Measurements from ENCODE around the gene TTC38. TPM values are rescaled to one million over a fixed set of nuclear protein-coding genes. Genes with fewer than 3 reads are reported as not detected.

The TTC38 gene
- total RNA-seq, 1 experiment from 2014 or later: 15.3 TPM

GRCh38 chr22:46278656-46279645 lies 11.1 kb downstream of the TTC38 start:
- no peak for DNase-seq (ENCODE audit: low spot score)

GRCh38 chr22:46280063-46280817 lies 12.4 kb downstream of the TTC38 start:
- no peak for DNase-seq (ENCODE audit: low spot score)

GRCh38 chr22:46280999-46281623 lies 13.3 kb downstream of the TTC38 start:
- no peak for DNase-seq (ENCODE audit: low spot score)

- no peak for DNase-seq (ENCODE audit: low spot score)
Observed at GRCh38 chr22:46281866-46282678, 14.3 kb downstream of the TTC38 start.

DNA sequence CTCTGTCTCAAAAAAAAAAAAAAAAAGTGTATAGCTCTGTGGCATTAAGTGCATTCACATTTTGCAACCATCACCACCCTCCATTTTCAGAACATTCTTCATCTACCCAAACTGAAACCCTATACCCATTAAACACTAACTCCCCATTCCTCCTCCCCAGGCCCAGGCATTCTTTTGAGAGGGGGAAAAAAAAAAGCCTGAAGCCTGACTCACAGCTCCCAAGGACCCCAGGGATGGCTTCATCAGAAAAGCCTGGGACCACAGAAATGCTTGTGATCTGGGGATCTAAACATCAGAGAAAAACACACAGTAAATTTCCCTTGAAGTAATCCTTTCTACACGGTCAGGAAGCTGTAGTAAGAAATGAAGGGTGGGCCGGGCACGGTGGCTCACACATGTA lies 18.2 kb downstream of the TTC38 start:
- DNase-seq (ENCODE audit: low spot score): no peak

DNA sequence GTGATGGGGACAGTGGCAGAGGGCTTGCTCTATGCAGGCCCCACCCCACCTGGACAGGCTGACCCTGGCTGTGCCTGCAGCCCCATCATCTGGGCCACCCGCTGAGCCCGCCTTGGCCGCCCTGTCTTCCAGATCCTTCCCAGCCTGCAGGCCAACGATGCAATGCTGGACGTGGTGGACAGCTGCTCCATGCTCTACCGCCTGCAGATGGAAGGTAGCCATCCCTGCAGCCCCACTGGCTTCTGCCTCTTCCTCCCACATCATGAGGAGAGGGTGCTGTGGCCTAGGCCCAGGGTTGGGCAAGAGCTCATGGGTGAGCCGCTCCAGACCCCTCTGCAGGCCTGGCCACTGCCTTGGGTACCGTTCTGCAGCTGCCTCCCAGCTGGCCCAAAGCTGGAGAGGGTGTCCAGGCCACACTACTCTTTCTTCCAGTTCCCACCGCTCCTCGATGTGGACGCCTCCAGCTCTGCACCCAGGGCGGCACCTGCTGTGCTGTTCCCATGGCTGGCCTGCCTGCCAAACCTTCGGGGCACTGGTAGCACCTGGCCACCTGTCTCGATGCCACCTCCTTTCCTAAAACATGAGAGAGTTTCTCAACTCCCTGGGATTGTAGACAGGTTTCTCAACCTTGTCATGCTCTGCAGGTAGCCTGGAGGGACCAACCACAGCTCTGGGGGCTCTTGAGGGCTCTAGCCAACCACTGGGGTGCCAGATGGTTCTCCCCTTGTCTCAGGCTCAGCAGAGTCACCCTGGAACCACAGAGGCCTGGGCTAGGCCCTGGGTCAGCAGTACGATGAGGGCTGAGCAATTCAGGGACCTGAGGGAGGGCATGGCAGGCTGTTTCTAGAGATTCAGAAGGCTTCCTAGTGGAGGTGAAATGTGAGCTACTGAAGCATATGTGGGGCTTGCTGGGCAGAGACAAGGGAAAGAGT lies 19.4 kb downstream of the TTC38 start:
- no peak for DNase-seq (ENCODE audit: low spot score)

- DNase-seq (ENCODE audit: low spot score): no peak
Observed at GRCh38 chr22:46287873-46288751, 20.3 kb downstream of the TTC38 start.

GRCh38 chr22:46288846-46289243 lies 21.0 kb downstream of the TTC38 start:
- no peak for DNase-seq (ENCODE audit: low spot score)

DNA sequence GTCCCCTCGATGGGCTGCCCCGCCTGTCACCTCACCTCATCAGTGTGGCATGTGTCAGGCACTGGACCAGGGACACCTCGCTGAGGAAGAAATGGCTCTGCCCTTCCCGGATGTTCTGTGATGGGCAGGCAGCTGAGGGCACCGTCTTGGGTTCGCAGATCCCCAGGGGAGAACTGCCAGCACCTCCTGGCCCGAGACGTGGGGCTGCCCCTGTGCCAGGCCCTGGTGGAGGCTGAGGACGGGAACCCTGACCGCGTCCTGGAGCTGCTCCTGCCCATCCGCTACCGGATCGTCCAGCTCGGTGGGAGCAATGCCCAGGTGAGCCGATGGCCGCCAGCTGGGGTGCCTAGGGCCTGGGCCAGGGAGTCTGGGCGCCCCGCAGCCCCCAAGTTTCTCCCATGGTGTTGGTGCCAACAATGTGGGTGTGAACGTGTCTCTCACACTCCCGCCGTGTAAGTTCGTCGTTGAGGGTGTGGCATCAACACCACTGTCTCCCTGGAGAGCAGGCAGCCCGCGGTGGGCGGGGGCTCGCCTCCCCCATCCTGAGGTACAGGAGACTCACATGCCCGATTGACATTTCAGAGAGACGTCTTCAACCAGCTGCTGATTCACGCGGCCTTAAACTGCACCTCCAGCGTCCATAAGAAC lies 21.6 kb downstream of the TTC38 start:
- no peak for DNase-seq (ENCODE audit: low spot score)

GRCh38 chr22:46290121-46290842 lies 22.5 kb downstream of the TTC38 start:
- DNase-seq (ENCODE audit: low spot score): no peak

GRCh38 chr22:46290843-46291785 lies 23.3 kb downstream of the TTC38 start:
- DNase-seq (ENCODE audit: low spot score): no peak

GRCh38 chr22:46292173-46292572 lies 24.4 kb downstream of the TTC38 start:
- DNase-seq (ENCODE audit: low spot score): no peak

DNA sequence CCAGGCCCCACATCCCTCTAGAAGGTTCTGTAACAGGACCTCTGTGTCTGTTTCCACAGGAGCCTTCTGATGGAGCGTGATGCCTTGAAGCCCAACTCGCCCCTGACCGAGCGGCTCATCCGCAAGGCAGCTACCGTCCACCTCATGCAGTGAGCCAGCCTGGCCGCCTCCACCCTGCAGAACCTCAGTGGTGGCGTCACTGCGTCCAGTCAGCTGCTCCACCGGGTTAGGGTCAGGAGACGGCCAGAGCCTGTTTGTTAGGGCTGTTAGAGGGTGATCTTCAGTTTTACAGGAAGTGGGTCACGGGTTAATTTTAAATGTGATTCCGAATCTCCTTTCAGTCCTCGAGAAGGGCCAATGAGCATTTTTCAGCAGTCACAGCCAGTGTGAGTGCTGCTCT lies 24.9 kb downstream of the TTC38 start:
- no peak for DNase-seq (ENCODE audit: low spot score)

- DNase-seq (ENCODE audit: low spot score): no peak
Observed at GRCh38 chr22:46293577-46294260, 25.9 kb downstream of the TTC38 start.

GRCh38 chr22:46294784-46295183 lies 27.0 kb downstream of the TTC38 start:
- DNase-seq (ENCODE audit: low spot score): no peak

DNA sequence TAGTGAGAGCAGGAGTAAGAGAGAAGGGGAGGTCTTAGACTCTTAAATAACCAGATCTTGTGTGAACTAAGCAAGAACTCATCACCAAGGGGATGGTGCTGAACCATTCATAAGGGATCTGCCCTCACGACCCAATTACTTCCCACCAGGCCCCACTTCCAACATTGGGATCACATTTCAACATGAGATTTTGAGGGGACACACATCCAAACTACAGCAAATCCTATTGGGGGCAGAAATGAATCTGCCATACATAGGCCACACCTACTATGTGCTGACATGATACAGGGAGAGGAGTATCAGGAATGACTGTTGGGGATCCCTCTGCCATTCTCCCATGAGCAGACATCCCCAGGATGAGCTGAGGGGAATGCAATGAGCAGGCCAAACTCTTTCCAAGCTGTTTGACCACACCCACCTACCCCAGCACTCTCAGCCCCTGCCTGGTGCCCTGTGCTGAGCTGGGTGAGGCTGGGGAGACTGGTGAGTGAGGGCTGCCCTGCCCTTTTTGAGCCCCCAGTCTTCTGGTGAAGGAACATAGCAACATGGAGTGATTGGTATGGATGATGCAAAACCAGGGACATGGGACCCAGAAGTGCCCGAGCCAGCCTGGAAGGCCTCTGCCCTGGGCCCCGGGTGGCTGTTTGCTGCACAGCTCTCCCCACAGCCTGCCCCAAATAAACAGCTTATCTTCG lies 27.6 kb downstream of the TTC38 start:
- no peak for DNase-seq (ENCODE audit: low spot score)
